Inflammatory macrophage (primary cell): ENCODE measurements around the gene CDK13.
"Not testable (repeated sequence)": the region's sequence is repeated elsewhere in the genome, so short reads cannot be mapped to it uniquely, and the experiment has no call there.

Experiments used
- DNase-seq, 2 donors: peaks; one replicate each; pipeline ENCODE4 v3.0.0-alpha.2; 2020 to 2022
- total RNA-seq, 18 experiments: gene quantifications; one replicate each; lab custom pipeline; 2026; ENCODE audit warnings: mixed read lengths in 6 of 18, inconsistent platforms in 2 of 18; lab: John Stamatoyannopoulos, UW

The CDK13 gene
- 41.8 to 116 (median 79.7) reads per million in 18 experiments for total RNA-seq

- DNase-seq: peak; percentile 74 to 80
These were observed at the start of gene CDK13 for GRCh38 chr7:39949971-39950472. CDK13 (plus strand) TSS chr7:39950256; CDS start chr7:39950642, 386 bp downstream.

- DNase-seq: no peak
These were observed 46.0 kb upstream of the CDK13 start for GRCh38 chr7:39904077-39904486.

- DNase-seq: no peak
These were observed 41.9 kb upstream of the CDK13 start for GRCh38 chr7:39908141-39908540.

- DNase-seq: no peak
These were observed 41.1 kb upstream of the CDK13 start for GRCh38 chr7:39908973-39909372.

- no peak for DNase-seq
These were observed 40.5 kb upstream of the CDK13 start for GRCh38 chr7:39909526-39909925.

- peak; percentile 7 to 20 for DNase-seq
These were observed 39.8 kb upstream of the CDK13 start for GRCh38 chr7:39910108-39910869.

- no peak for DNase-seq
These were observed 38.9 kb upstream of the CDK13 start for GRCh38 chr7:39911167-39911566.

- not testable (repeated sequence) for DNase-seq
These were observed 34.2 kb upstream of the CDK13 start for GRCh38 chr7:39915847-39916246.

- no peak for DNase-seq
These were observed 30.4 kb upstream of the CDK13 start for GRCh38 chr7:39919646-39920045.

- no peak for DNase-seq
These were observed 28.4 kb upstream of the CDK13 start for GRCh38 chr7:39921506-39922175.

GRCh38 chr7:39922580-39922979, 27.5 kb upstream of the CDK13 start:
- DNase-seq: no peak

- DNase-seq: no peak
These were observed 27.0 kb upstream of the CDK13 start for GRCh38 chr7:39923091-39923490.

- DNase-seq: no peak
These were observed 25.9 kb upstream of the CDK13 start for GRCh38 chr7:39924122-39924521.

GRCh38 chr7:39926111-39926510, 23.9 kb upstream of the CDK13 start:
- DNase-seq: no peak

GRCh38 chr7:39927018-39927417, 23.0 kb upstream of the CDK13 start:
- DNase-seq: no peak

- no peak for DNase-seq
These were observed 15.9 kb upstream of the CDK13 start for GRCh38 chr7:39934132-39934531.

GRCh38 chr7:39936761-39937160, 13.3 kb upstream of the CDK13 start:
- no peak for DNase-seq

GRCh38 chr7:39937366-39938153, 12.5 kb upstream of the CDK13 start:
- DNase-seq: no peak

GRCh38 chr7:39942883-39943282, 7.2 kb upstream of the CDK13 start:
- DNase-seq: no peak

- DNase-seq: no peak
These were observed 3.4 kb upstream of the CDK13 start for GRCh38 chr7:39946693-39947092.

GRCh38 chr7:39948375-39948955, 1.6 kb upstream of the CDK13 start:
- DNase-seq: peak; percentile 0 to 10
